Stimulated activated CD4-positive, alpha-beta T cell treated with anti-CD3 and anti-CD28 coated beads, Interleukin-4, amount 100 ng/mL, for 24 hours (primary cell): Measurements from ENCODE around the gene SPATA13.
"Not testable (repeated sequence)": the region's sequence is repeated elsewhere in the genome, so short reads cannot be mapped to it uniquely, and the experiment has no call there.

Source experiments
- DNase-seq: peaks from one replicate; pipeline ENCODE4 v3.0.0-alpha.2; 2020

The SPATA13 gene

GRCh38 chr13:24160458-24161009 lies at the start of gene SPATA13:
Gene SPATA13 (plus strand): TSS chr13:24160720. CDS start chr13:24222930, 62,210 bp downstream.
- DNase-seq: peak; percentile 92

- no peak for DNase-seq
Observed at GRCh38 chr13:24112791-24113190, 47.7 kb upstream of the SPATA13 start.

- no peak for DNase-seq
Observed at GRCh38 chr13:24115671-24116070, 44.8 kb upstream of the SPATA13 start.

DNA sequence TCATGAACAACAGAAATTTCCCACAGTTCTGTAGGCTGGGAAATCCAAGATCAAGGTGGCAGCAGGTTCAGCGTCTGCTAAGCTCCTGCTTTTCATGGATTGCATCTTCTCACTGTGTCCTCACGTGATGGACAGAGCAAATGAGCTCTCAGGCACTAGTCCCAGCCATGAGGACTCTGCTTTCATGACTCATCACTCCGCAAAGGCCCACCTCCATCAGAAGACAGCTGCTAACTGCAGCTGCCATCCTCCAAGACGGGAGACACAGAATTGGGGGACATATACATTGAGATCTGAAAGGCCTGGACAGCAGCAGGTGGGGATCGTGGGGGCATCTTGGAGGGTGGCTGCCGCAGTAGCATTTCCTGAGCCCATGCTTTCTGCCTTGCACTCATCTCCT lies 44.4 kb upstream of the SPATA13 start:
- no peak for DNase-seq

- no peak for DNase-seq
Observed at GRCh38 chr13:24118576-24118975, 41.9 kb upstream of the SPATA13 start.

- DNase-seq: no peak
Observed at GRCh38 chr13:24119626-24120508, 40.7 kb upstream of the SPATA13 start.

DNA sequence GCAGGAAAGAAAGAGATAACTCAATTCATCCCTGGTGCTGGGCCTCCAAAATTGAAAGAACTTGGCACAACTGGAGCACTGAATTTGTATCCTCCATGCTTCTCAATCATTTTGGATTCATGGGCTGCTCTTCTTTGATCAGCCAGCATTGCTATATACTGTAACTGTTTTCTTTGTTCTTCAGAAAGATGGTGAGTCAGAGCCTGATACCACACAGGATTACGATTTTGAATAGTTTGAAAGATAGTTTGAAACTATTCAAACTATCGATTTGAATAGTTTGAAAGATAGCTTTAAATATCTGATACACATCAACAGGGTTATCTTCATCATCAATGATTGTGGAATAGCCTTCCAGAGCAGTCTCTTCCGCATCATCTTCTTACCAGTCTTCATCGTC lies 38.5 kb upstream of the SPATA13 start:
- not testable (repeated sequence) for DNase-seq

GRCh38 chr13:24122569-24122968 lies 38.0 kb upstream of the SPATA13 start:
- DNase-seq: no peak

DNA sequence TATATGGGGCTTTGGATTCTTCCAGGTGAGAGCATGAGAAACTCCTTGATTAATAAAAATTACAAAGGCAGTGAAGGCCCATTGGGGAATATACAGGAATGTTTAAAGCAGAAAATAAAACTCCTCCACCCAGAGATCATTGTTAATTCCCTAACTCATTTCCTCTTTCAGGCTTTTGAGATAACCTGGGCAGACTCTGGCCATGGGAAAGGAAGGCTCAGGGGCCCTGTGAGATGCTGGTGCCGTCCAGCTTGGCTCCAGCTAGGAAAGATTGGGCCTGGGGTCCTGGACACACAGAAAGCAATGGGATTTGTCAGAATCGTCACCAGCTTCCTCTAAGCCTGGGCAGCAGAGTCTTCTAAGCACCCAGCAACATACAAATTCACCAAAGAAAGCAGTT lies 36.8 kb upstream of the SPATA13 start:
- no peak for DNase-seq

DNA sequence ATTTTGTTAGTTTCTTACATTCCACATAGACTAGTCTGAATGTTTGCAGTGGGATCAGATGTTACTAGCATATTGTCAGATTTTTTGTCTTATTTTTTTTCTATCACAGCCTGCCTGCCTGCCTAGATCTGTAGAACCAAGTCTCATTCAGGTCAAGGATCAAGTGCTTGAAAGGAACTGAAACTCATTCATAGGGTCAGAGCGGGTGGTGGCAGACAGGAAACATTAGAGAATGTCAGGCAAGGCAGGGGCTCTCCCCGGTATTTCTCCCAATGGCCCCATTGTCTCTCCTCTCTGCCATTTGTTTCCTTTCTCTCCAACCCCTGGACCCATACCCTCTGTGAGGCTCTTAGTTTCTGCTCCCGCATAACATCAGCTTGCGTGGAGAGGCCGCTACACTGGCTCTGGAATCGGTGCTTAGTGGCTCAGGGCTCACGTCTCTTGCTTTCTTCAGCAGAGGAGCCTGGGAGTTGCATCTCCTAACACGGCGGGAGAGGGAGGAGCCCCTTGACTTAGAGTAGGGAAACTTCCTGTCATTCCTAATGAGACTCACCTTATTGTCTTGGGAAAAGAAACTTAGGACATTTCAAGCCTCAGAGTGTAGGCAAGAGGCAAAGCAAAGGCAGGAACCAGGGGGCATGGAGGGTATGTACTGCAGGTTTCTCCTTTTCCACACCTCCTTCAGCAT lies 35.6 kb upstream of the SPATA13 start:
- no peak for DNase-seq

DNA sequence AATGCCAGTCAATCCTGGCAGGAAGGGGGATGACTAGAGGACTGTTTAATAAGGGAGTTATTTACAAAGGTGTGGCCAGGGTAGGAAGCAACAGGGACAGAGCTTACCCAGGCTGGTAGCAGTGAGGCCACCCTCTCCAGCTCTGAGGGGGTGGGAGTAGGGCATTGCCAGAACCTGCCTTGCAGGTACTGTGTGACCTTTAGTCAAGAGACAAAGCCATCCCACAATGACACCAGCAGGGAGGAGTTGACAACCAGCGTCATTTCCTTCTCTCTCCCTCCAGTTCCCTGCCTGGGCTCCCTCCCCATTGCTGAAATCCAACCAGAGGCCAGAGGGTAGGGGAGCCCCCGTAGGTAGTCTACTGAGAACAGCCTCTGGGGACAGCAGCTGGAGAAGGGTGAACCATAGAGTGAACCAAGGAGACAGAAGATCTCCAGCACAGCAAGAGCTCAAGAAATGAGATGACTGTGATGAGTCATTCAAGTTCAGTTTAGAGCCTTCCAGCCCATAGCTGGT lies 33.3 kb upstream of the SPATA13 start:
- DNase-seq: no peak

DNA sequence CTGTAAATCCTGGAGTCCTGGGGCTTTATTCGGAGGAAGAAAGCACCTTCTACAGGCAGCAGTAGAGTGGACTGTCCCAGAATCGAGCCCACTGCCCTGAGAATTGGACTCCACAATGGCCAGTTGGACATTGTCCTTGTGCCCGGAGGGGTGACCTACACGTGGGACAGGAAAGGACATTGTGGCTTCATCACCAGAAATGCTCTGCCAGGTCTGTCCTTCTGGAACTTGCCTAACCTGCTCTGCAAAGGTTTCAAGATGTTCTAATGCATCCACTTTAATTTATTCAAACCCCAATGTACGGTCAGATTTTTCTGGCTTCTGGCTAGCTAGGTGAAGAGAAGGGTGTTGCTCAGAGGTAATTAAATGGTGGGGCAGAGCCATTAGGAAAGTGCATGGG lies 32.4 kb upstream of the SPATA13 start:
- DNase-seq: no peak

- no peak for DNase-seq
Observed at GRCh38 chr13:24128962-24129361, 31.6 kb upstream of the SPATA13 start.

DNA sequence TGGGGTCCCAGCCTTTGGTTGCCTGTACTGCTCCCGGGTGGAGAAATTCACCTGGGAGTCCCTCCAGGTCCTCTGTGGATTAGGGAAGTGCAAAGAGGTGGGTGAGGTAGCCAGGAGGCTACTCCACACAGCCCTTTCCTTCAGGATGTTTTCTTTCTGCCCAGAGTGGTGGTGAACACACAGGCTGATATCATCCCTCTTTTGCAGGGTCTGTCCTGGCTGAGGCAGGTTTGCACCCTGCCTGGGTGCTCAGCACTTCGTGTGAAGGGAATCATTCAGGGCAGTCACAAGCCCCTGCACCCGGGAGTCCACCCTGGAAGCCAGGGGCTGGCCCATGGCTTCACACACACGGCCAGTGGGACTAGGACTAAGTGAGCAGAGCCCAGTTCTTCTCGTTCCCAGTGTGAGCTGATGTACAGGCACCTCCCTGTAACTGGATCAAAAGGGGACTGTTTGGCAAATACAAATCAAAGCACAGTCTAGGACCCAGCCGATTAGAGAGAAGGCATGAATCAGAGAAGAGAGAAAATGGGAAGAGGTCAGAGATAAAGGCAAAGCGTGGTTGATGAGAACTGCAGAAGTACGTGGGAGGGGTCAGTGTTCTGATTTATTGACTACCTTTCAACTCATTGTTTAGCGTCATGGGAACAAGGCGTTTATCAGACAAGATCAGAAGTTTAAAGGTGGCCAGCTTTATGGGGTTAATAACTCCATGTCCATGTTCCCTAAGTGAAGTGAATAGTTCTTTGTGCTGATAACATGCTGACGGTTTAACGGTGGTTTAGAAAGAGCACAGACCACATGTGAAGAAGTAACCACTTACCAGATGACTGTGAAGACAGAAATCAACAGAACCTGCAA lies 30.4 kb upstream of the SPATA13 start:
- DNase-seq: no peak

- no peak for DNase-seq
Observed at GRCh38 chr13:24131749-24132148, 28.8 kb upstream of the SPATA13 start.

DNA sequence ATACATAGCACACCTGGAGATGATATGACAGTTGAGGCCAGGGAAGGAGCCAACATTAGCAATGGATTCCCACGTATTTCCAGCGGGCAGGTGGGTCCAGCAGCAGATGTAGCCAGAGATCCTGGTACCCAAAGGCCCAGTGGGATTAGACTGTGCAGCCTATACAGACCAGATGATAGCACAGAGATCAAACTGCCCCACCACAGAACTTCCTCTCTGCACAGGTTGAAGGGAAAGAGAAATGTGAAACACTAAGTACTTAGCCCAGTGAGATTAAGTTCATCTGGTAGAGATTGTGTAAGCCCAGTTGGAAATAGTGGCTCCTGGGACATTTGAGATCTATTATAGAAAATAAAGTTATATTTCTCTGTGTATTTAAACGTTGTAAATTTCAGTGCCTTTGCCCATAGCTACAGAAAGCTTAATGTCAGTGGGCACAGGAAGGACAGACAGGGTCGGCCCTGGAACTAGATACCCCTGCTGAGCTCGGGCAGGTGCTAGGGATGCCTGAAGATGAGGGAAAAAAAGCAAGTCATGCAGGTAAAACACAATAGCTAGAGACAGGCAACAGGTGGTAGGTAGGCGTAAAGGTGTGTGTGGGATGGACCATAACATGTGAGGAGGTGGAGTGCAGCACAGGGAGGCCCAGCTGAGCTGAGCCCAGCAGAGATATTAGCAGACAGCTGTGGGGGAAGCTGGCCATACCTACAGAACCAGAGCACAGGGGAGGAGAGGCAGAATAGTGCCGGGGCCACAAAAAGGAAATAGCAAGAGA lies 27.3 kb upstream of the SPATA13 start:
- DNase-seq: no peak

DNA sequence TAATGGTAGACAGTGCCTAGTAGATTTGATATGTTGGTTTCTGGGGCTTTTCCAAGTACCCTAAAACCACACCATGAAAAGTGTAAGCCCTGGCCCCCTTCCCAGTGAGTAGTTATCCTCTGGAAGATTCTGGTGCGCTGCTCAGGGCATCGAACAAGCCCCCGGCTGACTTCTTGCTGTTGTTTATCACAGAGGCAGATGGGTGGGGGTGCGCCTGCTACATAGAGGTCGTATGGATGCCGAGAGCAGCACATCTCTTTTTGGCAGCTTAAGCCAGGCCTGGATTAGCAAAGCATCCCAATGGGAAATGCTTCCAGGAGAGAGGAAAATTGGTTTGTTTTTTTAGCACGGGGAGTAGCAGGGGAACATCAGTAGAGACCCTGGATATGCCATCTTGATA lies 26.3 kb upstream of the SPATA13 start:
- no peak for DNase-seq

- no peak for DNase-seq
Observed at GRCh38 chr13:24134757-24135156, 25.8 kb upstream of the SPATA13 start.

DNA sequence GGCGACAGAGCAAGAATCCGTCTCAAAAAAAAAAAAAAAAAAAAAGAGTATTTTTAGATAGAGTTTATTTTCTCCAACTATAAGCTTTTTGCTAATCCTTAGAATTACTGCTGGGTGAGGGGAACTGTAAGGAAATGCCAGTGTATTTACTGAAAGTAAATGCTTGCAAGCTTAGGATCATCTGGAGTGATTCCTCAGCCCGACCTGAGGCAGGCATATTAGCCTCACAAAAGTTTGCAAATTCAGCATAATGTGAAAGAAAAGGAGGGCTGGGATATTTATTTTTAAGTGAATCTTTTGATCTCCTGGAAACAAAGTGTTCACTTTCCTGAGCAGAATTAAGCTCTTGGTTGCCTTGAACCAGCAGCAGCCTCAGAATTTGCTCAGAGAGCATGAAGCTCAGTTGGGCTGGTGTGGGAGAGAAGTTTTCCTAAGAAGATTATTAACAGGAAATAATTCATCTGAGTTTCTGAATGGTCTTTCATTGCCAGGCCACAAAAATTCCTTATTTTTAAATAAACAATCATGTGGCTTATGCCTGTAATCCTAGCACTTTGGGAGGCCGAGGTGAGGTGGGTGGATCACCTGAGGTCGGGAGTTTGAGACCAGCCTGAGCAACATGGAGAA lies 24.7 kb upstream of the SPATA13 start:
- DNase-seq: no peak

GRCh38 chr13:24138911-24139310 lies 21.6 kb upstream of the SPATA13 start:
- no peak for DNase-seq

DNA sequence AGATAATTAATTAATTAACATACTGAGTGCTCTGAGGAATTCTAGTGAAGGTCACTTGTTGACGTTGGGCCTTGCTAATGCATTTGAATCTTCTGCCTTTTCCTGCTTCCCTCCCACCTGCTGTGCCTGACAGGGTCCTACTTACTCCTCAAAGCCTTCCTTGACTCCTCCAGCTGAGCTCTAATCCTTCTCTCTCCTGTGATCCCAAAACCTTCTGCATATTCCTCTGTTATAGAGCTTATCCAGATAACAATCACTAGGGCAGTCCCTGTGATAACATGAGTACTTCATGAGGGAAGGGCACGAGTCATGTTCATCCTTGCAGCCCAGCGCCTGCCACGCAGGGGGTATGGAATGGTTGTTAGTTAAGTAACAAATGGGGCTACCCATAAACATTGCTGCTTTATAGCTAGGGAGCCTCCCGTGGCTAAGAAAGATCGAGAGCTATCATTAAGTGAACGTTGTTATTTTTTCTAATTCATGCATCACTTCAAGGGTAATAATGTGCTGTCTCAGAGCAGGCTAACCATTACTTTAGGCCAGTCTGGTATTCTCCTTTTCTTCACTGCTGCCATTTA lies 19.1 kb upstream of the SPATA13 start:
- DNase-seq: no peak
